ENCODE data around the gene PHLDB3.

PHLDB3 gene

GRCh38 chr19:43478323-43478722 is 26.2 kb downstream of the PHLDB3 start:
- H3K27me3 ChIP-seq (replicated peaks; ENCODE audit: control insufficient read depth, insufficient read depth, low read length), result no peaks in the 10 kb centered on the region
- no peaks in the 10 kb centered on the region for H3K9me3 ChIP-seq (ENCODE audit: control insufficient read depth, low read length)
- H3K9ac ChIP-seq (ENCODE audit: low read length), result no peak overlapping the region
- H3K36me3 ChIP-seq (ENCODE audit: control insufficient read depth, insufficient read depth, low read length, severe bottlenecking), result no peaks in the 10 kb centered on the region
- no peak overlapping the region for H3K4me3 ChIP-seq (ENCODE audit: low read length)
- no peak for DNase-seq (ENCODE audit: low read depth)
- H3K4me1 ChIP-seq (ENCODE audit: control insufficient read depth, insufficient read depth, low read length), result peaks cover 20% of the 10 kb centered on the region

GRCh38 chr19:43476606-43477005 is 27.9 kb downstream of the PHLDB3 start:
- DNase-seq (ENCODE audit: low read depth), result peak; percentile 80
- Histone ChIP-seq H3K4me3 (ENCODE audit: low read length) (no peak overlapping the region), H3K9ac (ENCODE audit: low read length) (no peak overlapping the region), H3K36me3 (ENCODE audit: control insufficient read depth, insufficient read depth, low read length, severe bottlenecking) (no peaks in the 10 kb centered on the region), H3K9me3 (ENCODE audit: control insufficient read depth, low read length) (no peaks in the 10 kb centered on the region), H3K27me3 (replicated peaks; ENCODE audit: control insufficient read depth, insufficient read depth, low read length) (no peaks in the 10 kb centered on the region), H3K4me1 (ENCODE audit: control insufficient read depth, insufficient read depth, low read length) (peaks cover 20% of the 10 kb centered on the region)

GRCh38 chr19:43474986-43475705 is 29.4 kb downstream of the PHLDB3 start:
- H3K4me3 ChIP-seq (ENCODE audit: low read length), result peak overlapping the region; percentile 65
- peak; percentile 95 for DNase-seq (ENCODE audit: low read depth)
- peak overlapping the region; percentile 30 for H3K9ac ChIP-seq (ENCODE audit: low read length)
- no peaks in the 10 kb centered on the region for H3K36me3 ChIP-seq (ENCODE audit: control insufficient read depth, insufficient read depth, low read length, severe bottlenecking)
- H3K9me3 ChIP-seq (ENCODE audit: control insufficient read depth, low read length), result no peaks in the 10 kb centered on the region
- H3K4me1 ChIP-seq (ENCODE audit: control insufficient read depth, insufficient read depth, low read length), result peaks cover 20% of the 10 kb centered on the region
- H3K27me3 ChIP-seq (replicated peaks; ENCODE audit: control insufficient read depth, insufficient read depth, low read length), result no peaks in the 10 kb centered on the region

GRCh38 chr19:43474487-43474886 is 30.1 kb downstream of the PHLDB3 start:
- Histone ChIP-seq H3K9me3 (ENCODE audit: control insufficient read depth, low read length) (no peaks in the 10 kb centered on the region), H3K36me3 (ENCODE audit: control insufficient read depth, insufficient read depth, low read length, severe bottlenecking) (no peaks in the 10 kb centered on the region), H3K4me3 (ENCODE audit: low read length) (no peak overlapping the region), H3K4me1 (ENCODE audit: control insufficient read depth, insufficient read depth, low read length) (peaks cover 21% of the 10 kb centered on the region), H3K27me3 (replicated peaks; ENCODE audit: control insufficient read depth, insufficient read depth, low read length) (no peaks in the 10 kb centered on the region), H3K9ac (ENCODE audit: low read length) (no peak overlapping the region)
- DNase-seq (ENCODE audit: low read depth), result no peak

GRCh38 chr19:43471091-43471490 is 33.5 kb downstream of the PHLDB3 start:
- DNase-seq (ENCODE audit: low read depth), result no peak
- Histone ChIP-seq H3K9me3 (ENCODE audit: control insufficient read depth, low read length) (no peaks in the 10 kb centered on the region), H3K4me1 (ENCODE audit: control insufficient read depth, insufficient read depth, low read length) (peaks cover 28% of the 10 kb centered on the region), H3K36me3 (ENCODE audit: control insufficient read depth, insufficient read depth, low read length, severe bottlenecking) (no peaks in the 10 kb centered on the region), H3K27me3 (replicated peaks; ENCODE audit: control insufficient read depth, insufficient read depth, low read length) (peaks cover 1% of the 10 kb centered on the region), H3K9ac (ENCODE audit: low read length) (no peak overlapping the region), H3K4me3 (ENCODE audit: low read length) (no peak overlapping the region)

- DNase-seq (ENCODE audit: low read depth), result peak; percentile 7
- H3K9me3 ChIP-seq (ENCODE audit: control insufficient read depth, low read length), result no peaks in the 10 kb centered on the region
- H3K9ac ChIP-seq (ENCODE audit: low read length), result no peak overlapping the region
- peaks cover 5% of the 10 kb centered on the region for H3K27me3 ChIP-seq (replicated peaks; ENCODE audit: control insufficient read depth, insufficient read depth, low read length)
- no peak overlapping the region for H3K4me3 ChIP-seq (ENCODE audit: low read length)
- H3K36me3 ChIP-seq (ENCODE audit: control insufficient read depth, insufficient read depth, low read length, severe bottlenecking), result no peaks in the 10 kb centered on the region
- peaks cover 25% of the 10 kb centered on the region for H3K4me1 ChIP-seq (ENCODE audit: control insufficient read depth, insufficient read depth, low read length)
Observed at GRCh38 chr19:43470288-43470687, 34.3 kb downstream of the PHLDB3 start.

GRCh38 chr19:43469160-43469480 is 35.4 kb downstream of the PHLDB3 start:
- DNase-seq (ENCODE audit: low read depth), result no peak
- H3K9ac ChIP-seq (ENCODE audit: low read length), result no peak overlapping the region
- peaks cover 4% of the 10 kb centered on the region for H3K9me3 ChIP-seq (ENCODE audit: control insufficient read depth, low read length)
- peaks cover 20% of the 10 kb centered on the region for H3K4me1 ChIP-seq (ENCODE audit: control insufficient read depth, insufficient read depth, low read length)
- no peaks in the 10 kb centered on the region for H3K36me3 ChIP-seq (ENCODE audit: control insufficient read depth, insufficient read depth, low read length, severe bottlenecking)
- H3K4me3 ChIP-seq (ENCODE audit: low read length), result no peak overlapping the region
- peaks cover 5% of the 10 kb centered on the region for H3K27me3 ChIP-seq (replicated peaks; ENCODE audit: control insufficient read depth, insufficient read depth, low read length)

- H3K27me3 ChIP-seq (replicated peaks; ENCODE audit: control insufficient read depth, insufficient read depth, low read length), result peaks cover 5% of the 10 kb centered on the region
- H3K4me1 ChIP-seq (ENCODE audit: control insufficient read depth, insufficient read depth, low read length), result peaks cover 20% of the 10 kb centered on the region
- DNase-seq (ENCODE audit: low read depth), result no peak
- peaks cover 4% of the 10 kb centered on the region for H3K9me3 ChIP-seq (ENCODE audit: control insufficient read depth, low read length)
- no peak overlapping the region for H3K9ac ChIP-seq (ENCODE audit: low read length)
- H3K36me3 ChIP-seq (ENCODE audit: control insufficient read depth, insufficient read depth, low read length, severe bottlenecking), result no peaks in the 10 kb centered on the region
- no peak overlapping the region for H3K4me3 ChIP-seq (ENCODE audit: low read length)
Observed at GRCh38 chr19:43468354-43469159, 36.0 kb downstream of the PHLDB3 start.

- peaks cover 5% of the 10 kb centered on the region for H3K27me3 ChIP-seq (replicated peaks; ENCODE audit: control insufficient read depth, insufficient read depth, low read length)
- peaks cover 4% of the 10 kb centered on the region for H3K9me3 ChIP-seq (ENCODE audit: control insufficient read depth, low read length)
- no peaks in the 10 kb centered on the region for H3K36me3 ChIP-seq (ENCODE audit: control insufficient read depth, insufficient read depth, low read length, severe bottlenecking)
- H3K4me3 ChIP-seq (ENCODE audit: low read length), result no peak overlapping the region
- peak; percentile 47 for DNase-seq (ENCODE audit: low read depth)
- peaks cover 20% of the 10 kb centered on the region for H3K4me1 ChIP-seq (ENCODE audit: control insufficient read depth, insufficient read depth, low read length)
- no peak overlapping the region for H3K9ac ChIP-seq (ENCODE audit: low read length)
Observed at GRCh38 chr19:43467730-43468129, 36.8 kb downstream of the PHLDB3 start.

GRCh38 chr19:43467276-43467675 is 37.3 kb downstream of the PHLDB3 start:
- peaks cover 20% of the 10 kb centered on the region for H3K4me1 ChIP-seq (ENCODE audit: control insufficient read depth, insufficient read depth, low read length)
- H3K9me3 ChIP-seq (ENCODE audit: control insufficient read depth, low read length), result peaks cover 4% of the 10 kb centered on the region
- no peak overlapping the region for H3K9ac ChIP-seq (ENCODE audit: low read length)
- H3K36me3 ChIP-seq (ENCODE audit: control insufficient read depth, insufficient read depth, low read length, severe bottlenecking), result no peaks in the 10 kb centered on the region
- no peak overlapping the region for H3K4me3 ChIP-seq (ENCODE audit: low read length)
- peaks cover 5% of the 10 kb centered on the region for H3K27me3 ChIP-seq (replicated peaks; ENCODE audit: control insufficient read depth, insufficient read depth, low read length)
- no peak for DNase-seq (ENCODE audit: low read depth)

- H3K9ac ChIP-seq (ENCODE audit: low read length), result no peak overlapping the region
- no peak overlapping the region for H3K4me3 ChIP-seq (ENCODE audit: low read length)
- no peaks in the 10 kb centered on the region for H3K36me3 ChIP-seq (ENCODE audit: control insufficient read depth, insufficient read depth, low read length, severe bottlenecking)
- peaks cover 20% of the 10 kb centered on the region for H3K4me1 ChIP-seq (ENCODE audit: control insufficient read depth, insufficient read depth, low read length)
- peaks cover 4% of the 10 kb centered on the region for H3K9me3 ChIP-seq (ENCODE audit: control insufficient read depth, low read length)
- no peak for DNase-seq (ENCODE audit: low read depth)
- H3K27me3 ChIP-seq (replicated peaks; ENCODE audit: control insufficient read depth, insufficient read depth, low read length), result peaks cover 5% of the 10 kb centered on the region
Observed at GRCh38 chr19:43466793-43467192, 37.8 kb downstream of the PHLDB3 start.
